Right lobe of liver (tissue), 6 donors: ENCODE data around the gene SAMD4A. TPM values are rescaled to one million over a fixed set of nuclear protein-coding genes. Genes with fewer than 3 reads are reported as not detected.

Source experiments
- ATAC-seq, 4 donors: fragments of 200-7000 bp; cut with Tn5 transposase; one replicate each; pipeline ENCODE4 v1.9.1; 2020; ENCODE audit warnings: mild to moderate bottlenecking in 4 of 4, moderate library complexity in 4 of 4
- DNase-seq, 3 donors: peaks; one replicate each; pipeline ENCODE4 v3.0.0-alpha.2; 2020
- H3K27ac ChIP-seq, 3 donors: fragments of 200-600 bp; one replicate each; pipeline ENCODE4 v1.8.0; 2022
- H3K27me3 ChIP-seq, 2 donors: fragments of 200-600 bp; one replicate each; pipeline ENCODE4 v1.8.0; 2022
- H3K36me3 ChIP-seq, 4 donors: fragments of 200-600 bp; sonication (generic) in 1 of 4; one replicate each; pipeline versions ENCODE4 v1.5.1 to v1.8.0; 2017 to 2022; ENCODE audit warnings: control low read depth in 1 of 4
- H3K4me1 ChIP-seq, 4 donors: fragments of 200-600 bp; sonication (generic) in 1 of 4; one replicate each; pipeline versions ENCODE4 v1.5.1 to v1.8.0; 2017 to 2022; ENCODE audit warnings: control low read depth in 1 of 4
- H3K4me3 ChIP-seq, 3 donors: fragments of 200-600 bp; one replicate each; pipeline ENCODE4 v1.8.0; 2022
- H3K9me3 ChIP-seq, 4 donors: fragments of 200-600 bp; sonication (generic) in 1 of 4; one replicate each; pipeline versions ENCODE4 v1.5.1 to v1.8.0; 2017 to 2022; ENCODE audit warnings: control low read depth in 1 of 4
- POLR2A ChIP-seq: fragments of 450-650 bp; IDR thresholded peaks from one replicate; pipeline ENCODE4 v1.6.1; 2017; ENCODE audit warnings: antibody characterized with exemption, mild to moderate bottlenecking
- WGBS: methylation state at CpG from one replicate; pipeline ENCODE4 v1.1.6; 2018; ENCODE audit warnings: low coverage, low lambda C conversion rate; ENCODE audit not compliant: insufficient coverage; ENCODE audit errors: missing lambda C conversion rate; 5-methylcytosine and 5-hydroxymethylcytosine counted together
- intact Hi-C, 2 donors: fragments of 100-400 bp; cut with DNase I; formaldehyde crosslinking; loops; one replicate each; pipeline versions ENCODE4 v1.11.2 to v1.14.1; 2022
- total RNA-seq, 6 experiments: library from RNA; depleted of rRNA in 2 of 6; stranded (reverse); fragments of >200 nt in 2 of 6; fragmentation: NEBNext Ultra II Directional in 3 of 6; extraction: Animal tissue kit (Norgen Biotek cat#: 25700) in 3 of 6; gene quantifications; one replicate each; pipeline versions ENCODE4 v1.1.0 to v1.2.4, GENCODE V29; 2016 to 2023
- TF ChIP-seq, protein P1 (sequence below), 4 donors: fragments of 200-600 bp in 3 of 4; fragments of 450-650 bp in 1 of 4; IDR thresholded peaks; one replicate each; pipeline versions ENCODE4 v1.5.1 to v1.8.0; 2016 to 2022; ENCODE audit warnings: antibody characterized with exemption in 4 of 4, mild to moderate bottlenecking in 2 of 4
- donor health status: DM: no; HTN: yes; CAD: no.
- donor health status: DM: no; HTN: no; CAD: no.
- donor health status: DM: no; HTN: no; CAD: no.
- donor health status: DM: no; HTN: yes; CAD: no.
- donor health status: DM: no; HTN: yes; CAD: no.

The SAMD4A gene
- total RNA-seq, 6 experiments from 2014 or later = 16.7 to 31.9 (median 21.1) TPM

DNA sequence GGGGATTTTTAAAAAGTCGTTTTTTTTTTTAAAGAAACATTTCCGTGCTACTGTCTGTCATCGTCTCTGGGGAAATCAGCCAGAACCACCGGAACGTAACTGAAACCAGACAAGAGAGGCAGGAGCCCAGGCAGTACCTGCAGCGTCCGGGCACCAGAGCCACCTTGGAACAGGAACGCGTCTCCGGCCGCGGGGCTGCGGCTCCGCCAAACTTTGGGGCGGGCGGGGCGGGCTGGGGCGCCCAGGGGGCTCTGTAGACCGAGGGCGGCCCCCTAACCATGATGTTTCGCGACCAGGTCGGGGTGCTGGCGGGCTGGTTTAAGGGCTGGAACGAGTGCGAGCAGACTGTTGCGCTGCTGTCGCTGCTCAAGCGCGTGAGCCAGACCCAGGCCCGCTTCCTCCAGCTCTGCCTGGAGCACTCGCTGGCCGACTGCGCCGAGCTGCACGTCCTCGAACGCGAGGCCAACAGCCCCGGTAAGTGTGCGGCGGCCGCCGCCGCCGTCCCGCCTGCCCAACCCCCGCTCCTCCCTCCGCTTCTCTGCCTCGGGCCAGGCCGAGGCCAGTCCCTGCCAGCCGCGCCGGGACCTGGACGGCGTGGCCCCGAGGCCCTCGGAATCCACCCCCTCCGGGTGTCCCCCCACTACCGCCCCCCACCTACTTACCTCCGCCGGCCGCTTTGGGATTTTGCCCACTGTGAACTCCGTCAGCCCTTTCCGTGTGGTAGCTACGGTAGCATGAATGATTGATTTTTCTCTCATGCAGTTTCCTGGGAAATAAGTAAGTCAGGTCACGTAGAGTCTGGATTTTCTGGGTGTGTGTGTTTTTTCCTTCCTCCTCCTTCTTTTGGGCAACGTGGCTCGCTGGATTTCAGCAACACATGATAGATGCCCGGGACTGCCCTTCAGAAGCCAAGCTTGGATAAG, 972 bp downstream of the SAMD4A start:
- under 1% methylated on average over 15 of the region's 70 CpGs for WGBS
- DNase-seq (peak; percentile 64 to 75 (median 68)), ATAC-seq (peak; percentile 7 to 35 (median 15))
- intact Hi-C loops = loop anchor here (5.0 to 10.0 kb wide), 3 partner anchors 124 to 209 kb away; no protein-coding TSS in a partner anchor
- H3K27ac ChIP-seq = peak overlapping the region; percentile 96 to 99 (median 98)
- peaks cover 0 to 5% (median 0%) of the 10 kb centered on the region in 4 donors for H3K9me3 ChIP-seq
- peaks cover 0 to 17% (median 0%) of the 10 kb centered on the region in 4 donors for H3K4me1 ChIP-seq
- H3K36me3 ChIP-seq = no peaks in the 10 kb centered on the region
- TF ChIP-seq, protein P1, sequence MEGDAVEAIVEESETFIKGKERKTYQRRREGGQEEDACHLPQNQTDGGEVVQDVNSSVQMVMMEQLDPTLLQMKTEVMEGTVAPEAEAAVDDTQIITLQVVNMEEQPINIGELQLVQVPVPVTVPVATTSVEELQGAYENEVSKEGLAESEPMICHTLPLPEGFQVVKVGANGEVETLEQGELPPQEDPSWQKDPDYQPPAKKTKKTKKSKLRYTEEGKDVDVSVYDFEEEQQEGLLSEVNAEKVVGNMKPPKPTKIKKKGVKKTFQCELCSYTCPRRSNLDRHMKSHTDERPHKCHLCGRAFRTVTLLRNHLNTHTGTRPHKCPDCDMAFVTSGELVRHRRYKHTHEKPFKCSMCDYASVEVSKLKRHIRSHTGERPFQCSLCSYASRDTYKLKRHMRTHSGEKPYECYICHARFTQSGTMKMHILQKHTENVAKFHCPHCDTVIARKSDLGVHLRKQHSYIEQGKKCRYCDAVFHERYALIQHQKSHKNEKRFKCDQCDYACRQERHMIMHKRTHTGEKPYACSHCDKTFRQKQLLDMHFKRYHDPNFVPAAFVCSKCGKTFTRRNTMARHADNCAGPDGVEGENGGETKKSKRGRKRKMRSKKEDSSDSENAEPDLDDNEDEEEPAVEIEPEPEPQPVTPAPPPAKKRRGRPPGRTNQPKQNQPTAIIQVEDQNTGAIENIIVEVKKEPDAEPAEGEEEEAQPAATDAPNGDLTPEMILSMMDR (IDR thresholded peaks at IDR 0.05) = no peak
- no peak for TF ChIP-seq POLR2A
- H3K27me3 ChIP-seq = no peaks in the 10 kb centered on the region
- peak overlapping the region; percentile 51 to 73 (median 66) for H3K4me3 ChIP-seq

DNA sequence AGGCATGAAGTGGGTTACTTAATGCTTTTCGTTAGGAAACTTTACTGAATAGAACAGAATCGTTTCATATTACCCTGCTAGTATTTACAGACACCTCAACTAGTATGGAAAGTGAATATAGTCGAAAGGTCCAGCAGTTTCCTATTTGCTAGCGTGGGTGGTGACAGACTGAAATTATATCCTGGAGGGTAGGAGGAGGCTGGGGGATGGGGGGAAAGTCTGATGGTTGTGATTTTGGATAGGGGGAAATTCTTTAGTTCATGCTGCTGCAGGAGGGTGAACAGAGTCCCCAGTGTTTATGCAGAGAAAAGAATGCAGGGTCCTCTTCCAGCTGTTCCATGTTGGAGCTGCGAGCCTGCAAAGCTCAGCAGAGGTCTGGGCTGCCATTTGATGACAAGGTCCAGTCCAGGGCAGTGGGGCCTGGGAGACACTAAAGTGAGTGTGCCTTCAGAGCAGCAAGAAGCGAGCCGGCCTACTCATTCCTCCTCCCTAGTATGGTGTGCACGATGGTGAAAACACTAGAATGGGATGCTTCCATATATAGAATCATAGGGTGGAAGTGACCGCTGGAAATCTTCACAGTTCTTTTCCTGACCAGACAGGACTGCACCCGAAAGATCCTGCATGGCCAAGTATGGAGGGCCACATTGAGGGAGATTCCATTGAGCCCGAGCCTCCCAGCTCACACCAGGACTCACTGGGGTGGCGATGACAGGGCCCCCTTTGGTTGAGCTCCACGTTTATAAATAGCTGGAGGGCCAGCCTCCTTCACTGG, 2.1 kb downstream of the SAMD4A start:
- TF ChIP-seq POLR2A = no peak
- TF ChIP-seq, protein P1 (IDR thresholded peaks at IDR 0.05) = no peak
- 43% methylated on average over 5 of the region's 13 CpGs for WGBS
- ATAC-seq (no peak), DNase-seq (no peak)
- Histone ChIP-seq H3K27ac (peak overlapping the region in 1 of 3 donors; percentile 96), H3K27me3 (no peaks in the 10 kb centered on the region), H3K9me3 (peaks cover 0 to 5% (median 0%) of the 10 kb centered on the region in 4 donors), H3K4me3 (peak overlapping the region in 1 of 3 donors; percentile 5), H3K36me3 (no peaks in the 10 kb centered on the region), H3K4me1 (peaks cover 0 to 17% (median 0%) of the 10 kb centered on the region in 4 donors)
- intact Hi-C loops = loop anchor here (5.0 to 10.0 kb wide), 3 partner anchors 123 to 208 kb away; no protein-coding TSS in a partner anchor

DNA sequence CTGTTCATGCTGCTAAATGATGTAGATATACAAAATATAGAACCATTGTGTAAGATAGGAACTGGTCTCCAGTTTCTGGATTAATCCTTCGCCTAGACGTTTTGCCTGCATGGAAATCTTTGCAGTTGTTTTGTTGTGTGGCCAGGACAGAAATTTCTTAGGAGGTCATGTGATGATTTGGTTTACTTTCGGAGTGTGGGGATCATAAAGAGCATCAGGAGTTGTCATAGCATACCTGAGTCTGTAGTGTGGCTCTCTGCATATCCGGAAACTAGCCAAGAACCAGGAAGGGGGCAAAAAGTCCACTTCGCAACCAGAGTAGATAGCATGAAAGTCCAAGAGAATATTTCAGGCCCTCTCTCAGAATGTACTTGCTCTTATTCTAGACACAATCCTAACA, 3.1 kb downstream of the SAMD4A start:
- H3K27me3 ChIP-seq = no peaks in the 10 kb centered on the region
- peaks cover 0 to 5% (median 0%) of the 10 kb centered on the region in 4 donors for H3K9me3 ChIP-seq
- TF ChIP-seq, protein P1 (IDR thresholded peaks at IDR 0.05) = no peak
- no peak for TF ChIP-seq POLR2A
- H3K4me1 ChIP-seq = peaks cover 0 to 9% (median 0%) of the 10 kb centered on the region in 4 donors
- intact Hi-C loops = loop anchor here in 1 of 2 donors (10.0 kb wide), 1 partner anchor 115 kb away; no protein-coding TSS in a partner anchor
- WGBS = 35% methylated on average over 5 of the region's 5 CpGs
- DNase-seq (no peak), ATAC-seq (no peak)
- H3K36me3 ChIP-seq = no peaks in the 10 kb centered on the region
- H3K27ac ChIP-seq = no peak overlapping the region
- H3K4me3 ChIP-seq = no peak overlapping the region

DNA sequence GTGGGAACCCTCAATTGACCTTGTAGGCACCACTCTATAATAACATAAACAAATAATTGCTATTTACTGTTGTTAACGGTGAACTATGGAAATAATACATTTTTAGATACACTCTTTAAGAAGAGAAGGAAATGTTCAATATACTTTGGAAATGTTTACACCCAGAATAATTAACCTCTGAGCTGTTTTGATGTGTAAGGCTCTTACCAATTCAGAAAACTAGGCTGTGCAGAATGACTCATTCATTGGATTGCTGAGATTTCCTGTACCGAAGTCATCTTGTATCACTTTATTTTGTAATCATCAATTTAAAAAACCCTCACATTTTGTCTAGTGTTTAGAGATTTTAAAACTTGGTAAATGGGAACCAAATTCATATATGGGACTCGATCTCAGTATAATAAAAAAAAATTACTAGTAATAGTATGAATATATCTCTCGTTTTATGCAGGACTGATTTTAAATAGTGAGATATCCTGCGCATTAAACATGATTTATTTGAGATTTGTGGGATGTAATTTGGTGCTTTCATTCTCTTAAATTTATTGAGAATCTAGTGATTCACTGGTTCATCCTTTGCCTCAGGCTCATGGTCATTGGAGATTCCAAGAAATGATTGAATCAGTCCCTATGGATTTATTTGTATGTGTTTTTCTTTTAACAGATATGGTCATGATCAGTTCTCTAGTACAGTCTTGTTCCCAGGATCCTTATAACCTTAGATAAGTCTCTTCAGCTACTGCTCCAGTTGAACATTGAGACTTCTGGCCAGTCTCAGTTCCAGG, 3.9 kb downstream of the SAMD4A start:
- Histone ChIP-seq H3K9me3 (peaks cover 0 to 5% (median 0%) of the 10 kb centered on the region in 4 donors), H3K27me3 (no peaks in the 10 kb centered on the region), H3K4me1 (peaks cover 0 to 9% (median 0%) of the 10 kb centered on the region in 4 donors), H3K4me3 (no peak overlapping the region), H3K36me3 (no peaks in the 10 kb centered on the region), H3K27ac (no peak overlapping the region)
- no peak for TF ChIP-seq POLR2A
- TF ChIP-seq, protein P1 (IDR thresholded peaks at IDR 0.05) = no peak
- DNase-seq = no peak
- WGBS = 67% methylated on average over 5 of the region's 5 CpGs
- ATAC-seq = peak in 1 of 4 donors; percentile 7
- intact Hi-C loops = loop anchor here in 1 of 2 donors (10.0 kb wide), 1 partner anchor 114 kb away; no protein-coding TSS in a partner anchor
